Anterior cingulate cortex (tissue), 58 donors: ENCODE data around the gene DHX57.
A peak's percentile ranks its signal among the peaks of the same experiment; 100 is the strongest.

Experiments
- DNase-seq, 58 donors: peaks; one replicate each; lab custom pipeline; 2025; lab: John Stamatoyannopoulos, UW

The DHX57 gene

GRCh38 chr2:38754049-38754448 is 121.7 kb downstream of the DHX57 start:
- no peak for DNase-seq

- DNase-seq, result peak in 3 of 58 donors; percentile 35 to 49 (median 43)
Observed at GRCh38 chr2:38751596-38752410, 123.9 kb downstream of the DHX57 start.

- peak; percentile 76 to 98 (median 95) for DNase-seq
Observed at GRCh38 chr2:38750891-38751595, 124.7 kb downstream of the DHX57 start, which contains the start of gene SRSF7. SRSF7 (minus strand) TSS chr2:38751361; CDS start chr2:38751256, 105 bp downstream.

- DNase-seq, result peak in 36 of 58 donors; percentile 8 to 73 (median 44)
Observed at GRCh38 chr2:38750011-38750890, 125.5 kb downstream of the DHX57 start.

GRCh38 chr2:38748943-38749804 is 126.6 kb downstream of the DHX57 start:
- no peak for DNase-seq

GRCh38 chr2:38748391-38748790 is 127.3 kb downstream of the DHX57 start:
- DNase-seq, result no peak

- no peak for DNase-seq
Observed at GRCh38 chr2:38747819-38748218, 127.9 kb downstream of the DHX57 start.
